Stimulated activated naive B cell treated with anti-CD40 and anti-IgM and Interleukin-4, amounts not matched to agents 10 μg/mL and 1 μg/mL and 100 μg/mL, for 72 hours (primary cell): ENCODE measurements around the gene SCD5.

Experiments used
- ATAC-seq, 2 donors: fragments of 150-1000 bp; cut with Tn5 transposase; replicated peaks; 2 replicates each; pipeline ENCODE4 v1.10.0; 2021; ENCODE audit warnings: moderate library complexity in 1 of 2
- DNase-seq: peaks from one replicate; pipeline ENCODE4 v3.0.0; 2021
- H3K27ac Mint-ChIP-seq: one replicate; pipeline ENCODE4 v1.8.0; 2022; ENCODE audit warnings: mild to moderate bottlenecking, mixed read lengths
- H3K27me3 Mint-ChIP-seq, 2 donors: one replicate each; pipeline ENCODE4 v1.8.0; 2022; ENCODE audit warnings: mixed read lengths in 2 of 2
- H3K36me3 Mint-ChIP-seq, 2 donors: one replicate each; pipeline ENCODE4 v1.8.0; 2022; ENCODE audit warnings: mixed read lengths in 2 of 2, mild to moderate bottlenecking in 1 of 2
- H3K4me1 Mint-ChIP-seq, 2 donors: one replicate each; pipeline ENCODE4 v1.8.0; 2022; ENCODE audit warnings: mixed read lengths in 2 of 2, mild to moderate bottlenecking in 1 of 2
- H3K4me3 Mint-ChIP-seq, 2 donors: one replicate each; pipeline ENCODE4 v1.8.0; 2022; ENCODE audit warnings: mild to moderate bottlenecking in 2 of 2, mixed read lengths in 2 of 2, moderate library complexity in 1 of 2
- H3K9me3 Mint-ChIP-seq, 2 donors: one replicate each; pipeline ENCODE4 v1.8.0; 2022; ENCODE audit warnings: mixed read lengths in 2 of 2, mild to moderate bottlenecking in 1 of 2

The SCD5 gene

GRCh38 chr4:82785611-82786400 lies 12.8 kb downstream of the SCD5 start:
- no peak for ATAC-seq
- H3K27me3 Mint-ChIP-seq: no peaks in the 10 kb centered on the region

GRCh38 chr4:82784681-82785610 lies 13.7 kb downstream of the SCD5 start:
- no peak overlapping the region for H3K27ac Mint-ChIP-seq
- H3K4me1 Mint-ChIP-seq: no peaks in the 10 kb centered on the region
- H3K4me3 Mint-ChIP-seq: no peak overlapping the region
- H3K9me3 Mint-ChIP-seq: no peaks in the 10 kb centered on the region
- DNase-seq (no peak), ATAC-seq (no peak)
- no peaks in the 10 kb centered on the region for H3K36me3 Mint-ChIP-seq
- no peaks in the 10 kb centered on the region for H3K27me3 Mint-ChIP-seq

More at GRCh38 chr4:82785611-82786400, 12.8 kb downstream of the SCD5 start:
- H3K4me3 Mint-ChIP-seq: no peak overlapping the region
- no peak for DNase-seq
- no peaks in the 10 kb centered on the region for H3K36me3 Mint-ChIP-seq
- no peaks in the 10 kb centered on the region for H3K4me1 Mint-ChIP-seq
- no peak overlapping the region for H3K27ac Mint-ChIP-seq
- H3K9me3 Mint-ChIP-seq: no peaks in the 10 kb centered on the region

GRCh38 chr4:82782626-82783345 lies 15.8 kb downstream of the SCD5 start:
- Mint-ChIP-seq H3K36me3 (no peaks in the 10 kb centered on the region), H3K27ac (no peak overlapping the region), H3K27me3 (no peaks in the 10 kb centered on the region), H3K9me3 (no peaks in the 10 kb centered on the region), H3K4me3 (no peak overlapping the region), H3K4me1 (no peaks in the 10 kb centered on the region)
- DNase-seq (no peak), ATAC-seq (no peak)

GRCh38 chr4:82780752-82781231 lies 17.8 kb downstream of the SCD5 start:
- H3K27me3 Mint-ChIP-seq: no peaks in the 10 kb centered on the region
- ATAC-seq: no peak
- H3K4me3 Mint-ChIP-seq: no peak overlapping the region
- no peak overlapping the region for H3K27ac Mint-ChIP-seq
- H3K4me1 Mint-ChIP-seq: no peaks in the 10 kb centered on the region
- H3K9me3 Mint-ChIP-seq: no peaks in the 10 kb centered on the region
- no peak for DNase-seq
- H3K36me3 Mint-ChIP-seq: no peaks in the 10 kb centered on the region

- Mint-ChIP-seq H3K4me3 (no peak overlapping the region), H3K4me1 (no peaks in the 10 kb centered on the region), H3K27ac (no peak overlapping the region), H3K9me3 (no peaks in the 10 kb centered on the region), H3K27me3 (peaks cover 0 to 2% of the 10 kb centered on the region in 2 donors), H3K36me3 (no peaks in the 10 kb centered on the region)
- ATAC-seq (no peak), DNase-seq (no peak)
Observed at GRCh38 chr4:82780170-82780751, 18.3 kb downstream of the SCD5 start.

- no peaks in the 10 kb centered on the region for H3K4me1 Mint-ChIP-seq
- H3K9me3 Mint-ChIP-seq: no peaks in the 10 kb centered on the region
- ATAC-seq (no peak), DNase-seq (no peak)
- H3K27me3 Mint-ChIP-seq: peaks cover 0 to 5% of the 10 kb centered on the region in 2 donors
- no peak overlapping the region for H3K27ac Mint-ChIP-seq
- H3K4me3 Mint-ChIP-seq: no peak overlapping the region
- H3K36me3 Mint-ChIP-seq: no peaks in the 10 kb centered on the region
Observed at GRCh38 chr4:82779032-82779431, 19.6 kb downstream of the SCD5 start.

GRCh38 chr4:82777857-82778525 lies 20.6 kb downstream of the SCD5 start:
- H3K9me3 Mint-ChIP-seq: no peaks in the 10 kb centered on the region
- H3K36me3 Mint-ChIP-seq: no peaks in the 10 kb centered on the region
- no peak overlapping the region for H3K4me3 Mint-ChIP-seq
- H3K27me3 Mint-ChIP-seq: peaks cover 0 to 5% of the 10 kb centered on the region in 2 donors
- ATAC-seq (no peak), DNase-seq (no peak)
- H3K27ac Mint-ChIP-seq: no peak overlapping the region
- H3K4me1 Mint-ChIP-seq: no peaks in the 10 kb centered on the region

- ATAC-seq: no peak
- Mint-ChIP-seq H3K27ac (no peak overlapping the region), H3K4me3 (no peak overlapping the region), H3K36me3 (no peaks in the 10 kb centered on the region), H3K27me3 (peaks cover 3 to 5% of the 10 kb centered on the region in 2 donors), H3K9me3 (no peaks in the 10 kb centered on the region), H3K4me1 (no peaks in the 10 kb centered on the region)
- DNase-seq: no peak
Observed at GRCh38 chr4:82776925-82777542, 21.6 kb downstream of the SCD5 start.

- no peak overlapping the region for H3K27ac Mint-ChIP-seq
- peaks cover 3 to 5% of the 10 kb centered on the region in 2 donors for H3K27me3 Mint-ChIP-seq
- no peaks in the 10 kb centered on the region for H3K9me3 Mint-ChIP-seq
- H3K4me1 Mint-ChIP-seq: no peaks in the 10 kb centered on the region
- no peak overlapping the region for H3K4me3 Mint-ChIP-seq
- DNase-seq (no peak), ATAC-seq (no peak)
- no peaks in the 10 kb centered on the region for H3K36me3 Mint-ChIP-seq
Observed at GRCh38 chr4:82775243-82775642, 23.4 kb downstream of the SCD5 start.

GRCh38 chr4:82774711-82775171 lies 23.9 kb downstream of the SCD5 start:
- ATAC-seq (no peak), DNase-seq (no peak)
- Mint-ChIP-seq H3K27ac (no peak overlapping the region), H3K36me3 (no peaks in the 10 kb centered on the region), H3K4me1 (no peaks in the 10 kb centered on the region), H3K27me3 (peaks cover 3 to 5% of the 10 kb centered on the region in 2 donors), H3K9me3 (no peaks in the 10 kb centered on the region), H3K4me3 (no peak overlapping the region)

GRCh38 chr4:82773057-82773456 lies 25.5 kb downstream of the SCD5 start:
- ATAC-seq (no peak), DNase-seq (no peak)
- H3K27ac Mint-ChIP-seq: no peak overlapping the region
- no peaks in the 10 kb centered on the region for H3K9me3 Mint-ChIP-seq
- no peaks in the 10 kb centered on the region for H3K4me1 Mint-ChIP-seq
- peaks cover 3 to 5% of the 10 kb centered on the region in 2 donors for H3K27me3 Mint-ChIP-seq
- no peak overlapping the region for H3K4me3 Mint-ChIP-seq
- H3K36me3 Mint-ChIP-seq: no peaks in the 10 kb centered on the region

- Mint-ChIP-seq H3K27me3 (peaks cover 3 to 5% of the 10 kb centered on the region in 2 donors), H3K9me3 (peaks cover 7 to 10% of the 10 kb centered on the region in 2 donors), H3K36me3 (peaks cover 0 to 3% of the 10 kb centered on the region in 2 donors), H3K27ac (no peak overlapping the region), H3K4me3 (no peak overlapping the region), H3K4me1 (no peaks in the 10 kb centered on the region)
- DNase-seq (no peak), ATAC-seq (no peak)
Observed at GRCh38 chr4:82770607-82771006, 28.0 kb downstream of the SCD5 start.

GRCh38 chr4:82765134-82765533 lies 33.5 kb downstream of the SCD5 start:
- DNase-seq (no peak), ATAC-seq (no peak)
- H3K27me3 Mint-ChIP-seq: no peaks in the 10 kb centered on the region
- H3K9me3 Mint-ChIP-seq: peaks cover 9 to 14% of the 10 kb centered on the region in 2 donors
- no peak overlapping the region for H3K4me3 Mint-ChIP-seq
- no peaks in the 10 kb centered on the region for H3K4me1 Mint-ChIP-seq
- H3K36me3 Mint-ChIP-seq: peaks cover 0 to 3% of the 10 kb centered on the region in 2 donors
- no peak overlapping the region for H3K27ac Mint-ChIP-seq
